GDM1 (cell line): ENCODE data around the gene TUBB1.
"Not testable (repeated sequence)": the region's sequence is repeated elsewhere in the genome, so short reads cannot be mapped to it uniquely, and the experiment has no call there.

Source experiments
- DNase-seq: peaks from one replicate; lab custom pipeline; 2025; lab: John Stamatoyannopoulos, UW

The TUBB1 gene

DNA sequence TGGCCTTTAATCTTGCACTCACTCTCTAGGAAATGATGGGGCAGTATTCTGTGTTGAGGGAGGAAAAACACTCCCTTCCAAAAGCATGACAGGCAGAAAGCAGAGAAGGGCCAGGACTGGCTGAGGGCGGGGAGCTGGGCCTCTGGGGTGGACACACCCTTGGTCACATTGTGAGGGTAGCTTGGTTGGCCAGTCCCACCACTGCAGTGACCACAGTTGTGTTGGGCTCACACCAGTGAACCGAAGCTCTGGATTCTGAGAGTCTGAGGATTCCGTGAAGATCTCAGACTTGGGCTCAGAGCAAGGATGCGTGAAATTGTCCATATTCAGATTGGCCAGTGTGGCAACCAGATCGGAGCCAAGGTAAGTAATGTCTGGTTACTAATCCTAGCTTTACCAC is at the start of gene TUBB1:
TUBB1 (plus strand) TSS at position 213 of the 400 bp plus-strand sequence; CDS start at position 307, 94 bp downstream.
- no peak for DNase-seq

DNA sequence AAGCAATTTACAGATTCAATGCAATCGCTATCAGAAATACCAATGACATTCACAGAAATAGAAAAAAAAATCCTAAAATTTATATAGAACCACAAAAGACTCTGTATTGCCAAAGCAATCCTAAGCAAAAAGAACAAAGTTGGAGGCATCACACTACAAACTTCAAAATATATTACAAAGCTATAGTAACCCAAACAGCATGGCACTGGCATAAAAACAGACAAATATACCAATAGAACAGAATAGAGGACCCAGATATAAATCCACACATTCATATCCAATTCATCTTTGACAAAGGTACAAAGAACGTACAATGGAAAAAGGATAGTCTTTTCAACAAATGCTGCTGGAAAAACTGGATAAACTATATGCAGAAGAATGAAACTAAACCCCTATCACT is 49.8 kb upstream of the TUBB1 start:
- DNase-seq = no peak

DNA sequence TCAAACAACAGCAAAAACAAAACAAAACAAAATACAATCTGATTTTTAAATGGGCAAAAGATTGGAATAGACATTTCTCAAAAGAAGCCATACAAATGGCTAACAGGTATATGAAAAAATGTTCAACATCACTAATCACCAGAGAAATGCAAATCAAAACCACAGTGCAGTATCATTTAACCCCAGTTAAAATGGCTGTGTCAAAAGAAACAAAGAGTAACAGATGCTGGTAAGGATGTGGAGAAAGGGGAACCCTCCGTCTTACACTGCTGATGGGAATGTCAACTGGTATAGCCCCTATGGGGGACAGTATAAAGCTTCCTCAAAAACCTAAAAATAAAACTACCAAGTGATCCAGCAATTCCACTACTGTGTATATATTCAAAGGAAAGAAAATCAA is 49.1 kb upstream of the TUBB1 start:
- no peak for DNase-seq

DNA sequence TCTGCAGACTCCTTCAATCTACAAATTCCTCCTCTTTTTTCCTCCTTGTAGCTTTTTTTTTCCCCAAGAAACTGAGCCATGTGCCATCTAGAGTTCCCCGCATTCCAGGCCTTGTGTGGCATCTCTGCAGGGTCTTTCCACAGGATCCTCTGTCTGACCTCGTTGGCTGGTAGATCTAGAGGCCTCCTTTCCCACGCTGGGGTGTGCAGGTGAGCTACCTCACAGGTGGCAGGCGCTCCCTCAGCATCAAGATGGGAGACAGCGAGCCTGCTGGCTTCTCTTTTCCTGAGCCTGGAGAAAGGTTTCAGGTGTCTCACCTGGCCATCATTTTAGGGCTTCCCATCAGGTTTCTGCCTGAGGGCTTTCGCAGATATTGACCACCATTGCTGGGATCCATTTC is 47.8 kb upstream of the TUBB1 start:
- DNase-seq = no peak

DNA sequence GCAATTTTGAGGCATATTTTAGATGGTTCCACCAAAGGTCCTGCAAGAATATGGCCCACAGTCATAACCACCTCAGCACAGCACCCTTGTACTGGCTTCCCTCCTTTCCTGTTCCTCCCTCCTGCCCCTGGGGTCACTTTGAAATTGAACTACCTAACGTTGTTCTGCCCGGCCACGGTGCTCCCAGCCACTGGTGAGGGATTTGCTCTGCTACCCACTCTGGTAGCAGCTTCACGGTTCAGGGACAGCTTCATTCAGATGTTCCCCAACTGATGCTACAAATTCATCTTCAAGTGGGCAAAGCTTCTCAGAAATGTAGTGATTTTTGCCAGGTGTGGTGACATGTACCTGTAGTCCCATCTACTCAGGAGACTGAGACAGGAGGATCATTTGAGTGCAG is 46.0 kb upstream of the TUBB1 start:
- no peak for DNase-seq

DNA sequence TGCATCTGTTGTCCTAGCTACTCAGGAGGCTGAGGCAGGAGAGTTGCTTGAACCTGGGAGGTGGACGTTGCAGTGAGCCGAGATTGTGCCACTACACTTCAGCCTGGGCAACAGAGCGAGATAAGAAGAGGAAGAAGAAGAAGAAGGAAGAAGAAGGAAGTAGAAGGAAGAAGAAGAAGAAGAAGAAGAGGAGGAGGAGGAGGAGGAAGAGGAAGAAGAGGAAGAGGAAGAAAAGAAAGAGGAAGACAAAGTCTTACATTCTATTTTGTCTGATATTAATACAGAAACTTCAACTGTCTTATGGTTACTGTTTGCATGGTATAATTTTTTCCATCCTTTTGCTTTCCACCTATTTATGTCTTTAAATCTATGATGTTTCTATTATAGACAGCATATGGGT is 45.4 kb upstream of the TUBB1 start:
- DNase-seq = no peak

DNA sequence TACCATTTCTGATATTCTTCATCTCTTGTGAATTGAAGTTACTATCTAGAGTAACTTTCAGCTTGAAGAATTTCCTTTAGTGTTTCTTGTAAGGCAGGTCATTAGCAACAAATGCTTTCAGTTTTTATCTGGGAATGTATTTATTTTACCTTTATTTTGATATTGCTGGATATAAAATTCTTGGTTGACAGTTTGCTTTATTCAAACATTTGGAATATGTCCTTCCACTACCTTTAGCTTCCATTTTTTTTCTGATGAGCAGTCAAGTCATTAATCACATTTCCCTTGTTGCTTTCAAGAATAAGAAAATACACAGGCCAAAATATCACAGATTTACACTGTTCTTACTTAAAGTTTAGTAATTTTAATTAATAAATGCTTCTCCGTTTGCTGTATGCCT is 43.9 kb upstream of the TUBB1 start:
- DNase-seq = no peak

GRCh38 chr20:58976061-58976730 is 43.0 kb upstream of the TUBB1 start:
- no peak for DNase-seq

GRCh38 chr20:58978351-58979190 is 40.7 kb upstream of the TUBB1 start:
- no peak for DNase-seq

DNA sequence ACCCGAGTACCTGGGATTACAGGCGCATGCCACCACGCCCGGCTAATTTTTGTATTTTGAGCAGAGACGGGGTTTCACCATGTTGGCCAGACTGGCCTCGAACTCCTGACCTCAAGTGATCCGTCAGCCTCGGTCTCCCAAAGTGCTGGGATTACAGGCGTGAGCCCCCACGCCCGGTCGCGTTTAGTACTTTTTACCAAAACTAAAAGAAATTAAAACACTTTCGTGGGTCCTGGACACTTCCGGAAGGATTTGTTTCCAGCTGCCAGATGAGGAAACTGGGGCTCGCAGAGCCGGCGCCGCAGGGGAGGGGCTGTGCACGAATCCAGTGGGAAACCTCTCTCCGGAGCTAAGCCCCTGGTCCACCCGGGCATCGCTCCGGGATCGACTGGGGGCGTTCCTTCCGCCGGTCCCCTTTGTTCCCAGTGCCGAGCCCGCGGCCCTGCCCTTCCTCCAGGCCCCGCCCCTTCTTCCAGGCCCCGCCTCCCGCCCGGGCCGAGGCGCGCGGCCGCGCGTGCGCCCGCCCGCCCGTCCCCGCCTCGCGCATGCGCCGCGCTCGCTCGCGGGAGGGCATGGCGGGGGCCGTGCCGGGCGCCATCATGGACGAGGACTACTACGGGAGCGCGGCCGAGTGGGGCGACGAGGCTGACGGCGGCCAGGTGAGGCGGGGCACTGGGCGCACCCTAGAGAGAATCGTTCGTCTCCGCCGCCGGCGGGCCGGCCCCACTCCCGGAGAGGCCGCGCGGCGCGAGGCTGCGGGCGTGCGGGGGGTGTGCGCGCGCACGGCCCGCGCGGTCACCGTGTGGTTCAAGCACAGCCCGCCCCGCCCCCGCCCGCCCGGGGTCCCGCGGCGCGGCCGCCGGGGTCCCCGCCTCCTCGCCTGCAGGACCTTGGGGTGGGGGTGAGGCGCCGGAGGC is 38.3 kb upstream of the TUBB1 start, which contains the start of gene NELFCD:
NELFCD (plus strand) TSS at position 546 of the 917 bp plus-strand sequence; CDS start at position 600, 54 bp downstream.
- peak; percentile 84 for DNase-seq

GRCh38 chr20:58981628-58982364 is 37.4 kb upstream of the TUBB1 start:
- no peak for DNase-seq

GRCh38 chr20:58982406-58983114 is 36.7 kb upstream of the TUBB1 start:
- DNase-seq = no peak

DNA sequence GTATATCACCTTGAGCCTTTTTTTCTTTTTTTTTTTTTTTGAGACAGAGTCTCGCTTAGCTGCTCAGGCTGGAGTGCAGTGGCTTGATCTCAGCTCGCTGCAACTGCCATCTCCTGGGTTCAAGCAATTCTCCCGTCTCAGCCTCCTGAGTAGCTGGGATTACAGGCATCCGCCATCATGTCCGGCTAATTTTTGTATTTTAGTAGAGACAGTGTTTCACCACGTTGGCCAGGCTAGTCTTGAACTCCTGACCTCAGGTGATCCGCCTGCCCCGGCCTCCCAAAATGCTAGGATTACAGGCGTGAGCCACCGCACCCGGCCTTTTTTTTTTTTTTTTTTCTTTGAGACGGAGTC is 36.1 kb upstream of the TUBB1 start:
- DNase-seq = not testable (repeated sequence)

DNA sequence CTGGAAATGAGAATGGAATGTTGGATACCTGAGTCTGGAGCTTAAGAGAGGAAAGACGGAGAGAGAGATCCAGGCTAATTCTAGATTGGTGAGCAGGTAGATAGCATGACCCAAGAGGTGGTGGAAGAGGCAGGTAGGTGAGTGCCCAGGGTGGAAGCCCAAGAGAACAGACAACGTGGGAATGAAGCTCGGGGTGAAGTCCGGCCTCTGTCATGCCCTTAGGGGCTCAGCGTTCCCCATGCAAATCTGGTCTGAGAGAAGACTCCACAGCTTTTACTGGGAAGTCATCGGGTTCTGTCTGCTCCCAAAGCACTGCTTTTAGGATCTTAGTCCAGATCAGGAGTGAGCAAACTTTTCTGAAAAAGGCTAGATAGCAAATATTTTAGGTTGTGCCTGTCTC is 34.5 kb upstream of the TUBB1 start:
- DNase-seq = no peak

- DNase-seq = no peak
These were observed 33.6 kb upstream of the TUBB1 start for GRCh38 chr20:58985656-58986055.

GRCh38 chr20:58986286-58986967 is 32.8 kb upstream of the TUBB1 start:
- no peak for DNase-seq

GRCh38 chr20:58986968-58987517 is 32.2 kb upstream of the TUBB1 start:
- no peak for DNase-seq

GRCh38 chr20:58987790-58988564 is 31.3 kb upstream of the TUBB1 start:
- no peak for DNase-seq

GRCh38 chr20:58988565-58988882 is 30.7 kb upstream of the TUBB1 start:
- no peak for DNase-seq
